ENCODE data around the gene FOXN1. TPM values are rescaled to one million over a fixed set of nuclear protein-coding genes. Genes with fewer than 3 reads are reported as not detected.

Gene FOXN1
- total RNA-seq, 1 donor from 2014 or later = not detected

GRCh38 chr17:28544402-28545140, 38.4 kb downstream of the FOXN1 start:
- no peak for DNase-seq (ENCODE audit: extremely low read depth, low read depth, low spot score)

GRCh38 chr17:28545141-28545503, 39.0 kb downstream of the FOXN1 start:
- DNase-seq (ENCODE audit: extremely low read depth, low read depth, low spot score) = no peak

GRCh38 chr17:28545787-28546415, 39.8 kb downstream of the FOXN1 start:
- DNase-seq (ENCODE audit: extremely low read depth, low read depth, low spot score) = no peak

GRCh38 chr17:28547096-28547622, 41.0 kb downstream of the FOXN1 start:
- no peak for DNase-seq (ENCODE audit: extremely low read depth, low read depth, low spot score)

GRCh38 chr17:28547623-28548416, 41.7 kb downstream of the FOXN1 start:
- peak; percentile 45 for DNase-seq (ENCODE audit: extremely low read depth, low read depth, low spot score)

- DNase-seq (ENCODE audit: extremely low read depth, low read depth, low spot score) = no peak
Measured at GRCh38 chr17:28548417-28549130, 42.4 kb downstream of the FOXN1 start.

GRCh38 chr17:28549236-28550132, 43.3 kb downstream of the FOXN1 start:
- DNase-seq (ENCODE audit: extremely low read depth, low read depth, low spot score) = no peak

GRCh38 chr17:28550858-28551257, 44.7 kb downstream of the FOXN1 start:
- DNase-seq (ENCODE audit: extremely low read depth, low read depth, low spot score) = no peak

- DNase-seq (ENCODE audit: extremely low read depth, low read depth, low spot score) = no peak
Measured at GRCh38 chr17:28551421-28552175, 45.5 kb downstream of the FOXN1 start.

- DNase-seq (ENCODE audit: extremely low read depth, low read depth, low spot score) = no peak
Measured at GRCh38 chr17:28552176-28552999, 46.2 kb downstream of the FOXN1 start, which contains the start of gene UNC119. UNC119 (minus strand) TSS chr17:28552624; CDS start chr17:28552557, 67 bp downstream.

GRCh38 chr17:28553000-28553505, 46.9 kb downstream of the FOXN1 start:
- no peak for DNase-seq (ENCODE audit: extremely low read depth, low read depth, low spot score)

- no peak for DNase-seq (ENCODE audit: extremely low read depth, low read depth, low spot score)
Measured at GRCh38 chr17:28554565-28554964, 48.4 kb downstream of the FOXN1 start.

GRCh38 chr17:28555022-28555421, 48.9 kb downstream of the FOXN1 start:
- no peak for DNase-seq (ENCODE audit: extremely low read depth, low read depth, low spot score)

GRCh38 chr17:28563475-28563874, 57.3 kb downstream of the FOXN1 start:
- no peak for DNase-seq (ENCODE audit: extremely low read depth, low read depth, low spot score)

GRCh38 chr17:28567604-28568003, 61.5 kb downstream of the FOXN1 start:
- no peak for DNase-seq (ENCODE audit: extremely low read depth, low read depth, low spot score)

GRCh38 chr17:28569446-28569845, 63.3 kb downstream of the FOXN1 start:
- DNase-seq (ENCODE audit: extremely low read depth, low read depth, low spot score) = no peak

GRCh38 chr17:28570716-28571360, 64.7 kb downstream of the FOXN1 start:
- DNase-seq (ENCODE audit: extremely low read depth, low read depth, low spot score) = no peak
